Uterus (tissue), 2 donors: Measurements from ENCODE around the gene FYN.

Source experiments
- POLR2A ChIP-seq, 2 donors: fragments of 450-650 bp; IDR thresholded peaks; one replicate each; pipeline ENCODE4 v1.6.1; 2016; ENCODE audit warnings: antibody characterized with exemption in 2 of 2, mild to moderate bottlenecking in 1 of 2, moderate library complexity in 1 of 2
- TF ChIP-seq, protein P1 (sequence below), 4 experiments: fragments of 200-600 bp in 2 of 4; fragments of 450-650 bp in 2 of 4; sonication (generic) in 2 of 4; IDR thresholded peaks; one replicate each; pipeline ENCODE4 v1.5.1; 2016 to 2019; ENCODE audit warnings: antibody characterized with exemption in 4 of 4, mild to moderate bottlenecking in 2 of 4, moderate library complexity in 1 of 4

DNA sequence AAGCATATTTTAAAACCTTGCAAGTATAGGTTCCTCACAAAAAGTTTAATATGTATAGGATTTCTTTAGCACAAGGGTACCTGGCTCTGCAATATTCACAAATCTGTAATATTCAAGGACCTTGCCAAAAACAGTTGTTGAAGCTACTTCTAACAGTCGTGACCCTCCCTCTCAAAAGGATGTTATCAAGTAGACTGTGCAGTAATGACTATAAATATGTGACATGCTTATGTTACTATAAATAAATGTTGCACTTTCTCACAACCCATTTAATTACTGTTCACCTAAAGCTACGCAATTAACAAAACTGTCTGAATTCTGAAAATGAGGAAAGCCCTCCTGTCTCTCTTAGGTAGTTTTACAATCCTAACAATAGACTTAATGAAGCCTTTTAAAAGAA is 41.8 kb downstream of the FYN start:
- TF ChIP-seq, protein P1, sequence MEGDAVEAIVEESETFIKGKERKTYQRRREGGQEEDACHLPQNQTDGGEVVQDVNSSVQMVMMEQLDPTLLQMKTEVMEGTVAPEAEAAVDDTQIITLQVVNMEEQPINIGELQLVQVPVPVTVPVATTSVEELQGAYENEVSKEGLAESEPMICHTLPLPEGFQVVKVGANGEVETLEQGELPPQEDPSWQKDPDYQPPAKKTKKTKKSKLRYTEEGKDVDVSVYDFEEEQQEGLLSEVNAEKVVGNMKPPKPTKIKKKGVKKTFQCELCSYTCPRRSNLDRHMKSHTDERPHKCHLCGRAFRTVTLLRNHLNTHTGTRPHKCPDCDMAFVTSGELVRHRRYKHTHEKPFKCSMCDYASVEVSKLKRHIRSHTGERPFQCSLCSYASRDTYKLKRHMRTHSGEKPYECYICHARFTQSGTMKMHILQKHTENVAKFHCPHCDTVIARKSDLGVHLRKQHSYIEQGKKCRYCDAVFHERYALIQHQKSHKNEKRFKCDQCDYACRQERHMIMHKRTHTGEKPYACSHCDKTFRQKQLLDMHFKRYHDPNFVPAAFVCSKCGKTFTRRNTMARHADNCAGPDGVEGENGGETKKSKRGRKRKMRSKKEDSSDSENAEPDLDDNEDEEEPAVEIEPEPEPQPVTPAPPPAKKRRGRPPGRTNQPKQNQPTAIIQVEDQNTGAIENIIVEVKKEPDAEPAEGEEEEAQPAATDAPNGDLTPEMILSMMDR (IDR thresholded peaks at IDR 0.05): no peak
- no peak for TF ChIP-seq POLR2A (IDR thresholded peaks at IDR 0.05)
